ENCODE data around the gene KIRREL3.

KIRREL3 gene

GRCh38 chr11:127000291-127000968, at the start of gene KIRREL3:
Gene KIRREL3 (minus strand): TSS chr11:127000770.
- no peak for DNase-seq

GRCh38 chr11:127050186-127050585, 49.6 kb upstream of the KIRREL3 start:
- no peak for DNase-seq

DNA sequence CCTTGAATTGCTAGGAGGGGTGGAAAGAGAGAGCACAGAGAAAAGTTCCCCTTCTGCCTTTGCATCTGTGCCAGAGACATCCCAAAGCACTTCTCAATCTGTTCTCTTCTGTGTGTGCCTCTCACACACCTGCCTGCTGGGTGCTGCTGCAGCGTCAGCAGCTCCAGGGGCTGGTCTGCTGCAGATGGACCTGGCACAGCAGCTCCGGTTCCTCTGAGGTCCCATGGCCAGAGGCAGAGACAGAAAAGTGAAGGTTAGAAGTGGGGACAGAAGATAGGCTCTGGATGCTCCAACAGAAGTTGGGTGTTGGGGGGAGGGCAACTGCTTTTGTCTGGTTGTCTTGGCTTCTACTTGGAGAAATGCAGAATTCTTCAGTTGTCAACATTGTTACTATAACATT, 48.9 kb upstream of the KIRREL3 start:
- no peak for DNase-seq

DNA sequence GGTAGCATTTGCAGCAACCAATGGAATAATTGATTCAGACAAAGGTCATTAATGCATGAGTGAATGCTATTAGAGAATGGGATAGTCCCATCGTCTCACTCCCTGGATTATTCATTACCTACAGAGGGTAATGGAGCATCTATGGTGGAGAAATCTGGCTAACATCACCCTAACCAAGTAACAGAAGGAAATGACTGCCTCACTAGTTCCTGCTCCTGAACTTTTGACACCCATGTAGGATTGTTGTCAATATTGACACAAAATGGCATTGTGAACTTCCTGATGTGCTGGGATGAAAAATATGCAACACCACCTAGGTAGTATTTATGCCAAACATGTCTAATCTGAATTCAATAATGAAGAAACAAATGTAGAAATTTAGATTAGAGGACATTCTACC, 44.0 kb upstream of the KIRREL3 start:
- no peak for DNase-seq

DNA sequence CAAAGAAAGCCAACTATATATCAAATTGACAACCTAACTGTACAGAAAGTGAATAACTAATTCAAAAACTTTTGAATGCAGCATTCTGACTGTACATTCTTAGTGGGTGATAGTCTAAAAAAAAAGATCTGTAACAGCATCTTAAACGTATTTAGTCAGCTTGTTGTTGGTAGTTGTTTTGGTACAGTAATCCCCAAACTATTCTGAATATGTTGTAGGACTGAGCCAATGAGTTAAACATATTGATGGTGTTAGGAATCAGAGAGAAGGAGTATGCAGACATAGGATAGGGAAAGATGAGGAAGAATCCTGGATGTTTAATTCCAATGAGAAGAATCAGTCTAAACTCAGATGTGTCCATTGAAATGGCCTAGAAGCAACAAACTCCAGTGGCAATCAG, 41.9 kb upstream of the KIRREL3 start:
- DNase-seq = no peak

- no peak for DNase-seq
Measured at GRCh38 chr11:127039591-127039990, 39.0 kb upstream of the KIRREL3 start.

GRCh38 chr11:127037596-127037995, 37.0 kb upstream of the KIRREL3 start:
- DNase-seq = no peak

GRCh38 chr11:127037001-127037400, 36.4 kb upstream of the KIRREL3 start:
- DNase-seq = no peak

DNA sequence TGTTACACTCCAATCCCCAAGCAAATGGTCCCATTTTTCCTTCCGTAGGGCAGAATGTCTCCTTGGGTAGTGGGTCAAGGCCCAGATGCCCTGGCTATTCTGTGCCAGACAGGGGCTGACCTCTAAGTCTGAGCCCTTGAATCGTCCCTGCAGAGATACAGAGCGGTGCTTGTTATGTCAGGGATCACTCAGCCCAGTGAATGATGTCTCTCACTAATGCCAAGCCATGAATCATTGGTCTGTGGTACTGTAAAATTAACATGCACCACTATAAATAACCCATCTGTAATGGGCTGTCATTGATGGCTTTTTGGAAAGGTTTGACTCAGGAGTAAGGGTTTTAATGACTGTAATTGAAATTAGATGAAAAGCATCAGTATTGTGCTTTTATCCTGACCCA, 35.3 kb upstream of the KIRREL3 start:
- no peak for DNase-seq

DNA sequence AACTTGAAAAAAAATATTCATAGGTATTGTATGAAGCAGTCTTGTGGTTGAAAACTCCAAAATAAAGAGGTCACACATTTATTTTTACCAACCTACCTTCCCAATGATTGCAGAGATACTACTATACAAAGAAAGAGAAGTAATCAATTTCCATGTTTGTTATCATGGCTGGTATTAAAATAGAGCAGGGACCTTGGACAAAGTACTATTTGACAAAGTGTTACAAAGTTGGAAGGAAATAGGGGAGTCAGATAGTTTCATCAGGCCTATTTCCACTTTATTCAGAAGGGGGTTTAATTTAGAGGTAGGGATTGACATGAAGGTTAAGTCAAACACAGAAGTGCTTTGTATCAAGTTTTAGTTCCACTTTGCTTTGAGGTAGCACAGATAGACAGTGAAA, 34.4 kb upstream of the KIRREL3 start:
- no peak for DNase-seq

DNA sequence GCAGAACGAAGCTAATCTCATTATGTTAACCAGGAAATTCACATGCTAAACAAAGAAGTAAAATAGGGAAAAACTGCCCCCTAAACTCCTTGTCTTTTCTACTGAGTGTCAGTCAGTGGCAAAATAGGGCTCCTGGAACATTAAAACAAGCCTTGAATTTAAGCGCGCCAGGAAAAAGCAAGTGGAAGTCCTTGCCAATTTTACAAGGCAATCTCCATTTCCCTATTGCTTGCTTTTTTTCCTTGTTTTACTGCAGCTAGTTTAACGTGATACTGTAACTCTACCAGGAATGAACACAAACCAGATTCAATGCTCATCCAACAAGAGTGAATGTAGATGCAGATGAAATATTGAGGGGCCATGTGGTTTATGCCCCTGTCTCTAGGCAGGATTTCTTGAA, 28.1 kb upstream of the KIRREL3 start:
- no peak for DNase-seq

- no peak for DNase-seq
Measured at GRCh38 chr11:127027789-127028188, 27.2 kb upstream of the KIRREL3 start.

- DNase-seq = no peak
Measured at GRCh38 chr11:127027000-127027399, 26.4 kb upstream of the KIRREL3 start.

DNA sequence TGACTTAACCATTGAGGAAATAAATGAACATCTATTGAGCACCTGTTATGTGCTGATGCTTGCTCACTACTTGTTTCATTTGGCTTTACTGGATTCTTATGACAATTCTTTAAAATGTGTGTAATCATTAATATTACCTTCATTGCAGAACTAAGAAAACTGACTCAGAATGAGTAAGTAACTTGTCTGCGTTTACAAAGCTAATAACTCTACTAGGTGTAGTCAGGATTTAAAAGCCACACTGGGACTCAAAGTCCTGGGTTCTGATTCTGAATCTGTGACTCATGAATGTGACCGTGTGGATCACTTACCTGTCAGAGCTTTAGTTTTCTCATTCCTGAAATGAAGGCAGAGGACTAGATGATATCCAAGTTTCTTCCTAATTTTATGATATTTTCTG, 23.4 kb upstream of the KIRREL3 start:
- no peak for DNase-seq

- no peak for DNase-seq
Measured at GRCh38 chr11:127018683-127019279, 18.2 kb upstream of the KIRREL3 start.

- no peak for DNase-seq
Measured at GRCh38 chr11:127017482-127017881, 16.9 kb upstream of the KIRREL3 start.

DNA sequence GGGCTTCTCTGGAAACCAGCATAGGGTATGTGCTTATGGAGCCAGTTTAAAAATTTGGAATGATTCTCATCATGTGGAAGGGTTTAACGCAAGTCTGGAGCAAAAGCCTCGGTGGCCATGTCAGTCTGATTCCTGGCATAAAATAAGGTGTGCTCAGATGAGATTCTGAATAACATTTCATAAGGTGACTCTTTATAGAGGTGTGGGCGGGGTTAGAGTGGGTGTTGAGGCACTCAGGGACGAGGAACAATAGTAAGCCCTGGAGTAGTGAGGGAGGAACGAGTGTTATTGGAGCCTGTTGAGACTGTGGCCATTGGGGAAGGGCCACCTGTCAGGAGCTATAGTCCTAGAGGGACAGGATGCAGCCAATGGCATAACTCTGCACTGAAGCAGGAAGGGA, 13.0 kb upstream of the KIRREL3 start:
- no peak for DNase-seq

GRCh38 chr11:127006311-127006710, 5.7 kb upstream of the KIRREL3 start:
- DNase-seq = no peak

- peak; percentile 14 for DNase-seq
Measured at GRCh38 chr11:127003260-127003981, 2.9 kb upstream of the KIRREL3 start.

DNA sequence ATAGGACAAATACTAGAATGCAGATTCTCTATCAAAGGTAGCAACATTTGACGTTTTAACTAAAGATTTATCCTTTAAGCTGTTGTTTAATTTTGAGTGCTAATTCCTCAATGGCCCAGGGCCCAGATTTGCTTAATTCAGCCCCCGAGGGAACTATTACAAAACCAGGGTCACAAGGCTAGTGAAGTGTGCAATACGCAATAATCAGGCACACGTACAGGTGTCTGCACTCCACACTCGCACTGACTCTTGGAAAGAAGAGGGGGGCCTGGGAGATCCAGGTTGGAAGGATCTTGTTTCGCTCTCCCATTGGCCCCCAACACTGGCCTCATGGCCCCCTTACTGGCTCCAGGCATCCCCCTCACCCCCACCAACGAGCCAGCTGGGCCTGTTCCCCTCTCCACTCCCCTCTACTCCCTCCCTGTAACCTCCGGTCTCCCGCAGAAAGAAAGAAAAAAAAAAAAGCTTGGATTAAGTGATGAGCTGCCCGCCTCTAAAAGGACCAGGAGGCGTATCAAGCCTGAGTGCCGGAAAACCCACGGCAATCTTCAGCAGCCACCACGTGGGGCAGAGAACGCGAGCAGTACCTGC, 2.2 kb upstream of the KIRREL3 start:
- DNase-seq = no peak

GRCh38 chr11:127000981-127001380, 411 bp upstream of the KIRREL3 start:
- no peak for DNase-seq

DNA sequence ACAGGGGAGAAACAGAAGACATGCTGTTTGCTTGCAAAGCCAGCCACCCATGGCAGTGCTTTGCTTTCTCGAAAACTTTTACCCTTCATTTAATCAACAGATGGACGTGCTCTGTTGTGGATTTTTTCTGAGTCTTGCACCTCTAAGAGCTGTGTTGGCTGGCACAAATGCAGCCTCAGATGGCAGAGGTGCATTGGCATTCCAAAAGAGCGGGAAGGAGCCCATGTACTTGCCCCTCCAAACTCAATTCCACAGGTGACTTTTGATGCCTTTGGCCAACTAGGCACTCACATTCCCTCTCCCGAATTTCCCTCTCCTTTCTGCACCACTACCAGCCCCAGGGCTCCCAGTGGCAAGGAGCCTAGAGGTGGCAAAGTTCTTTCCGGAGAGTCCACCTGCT, 1.2 kb downstream of the KIRREL3 start:
- DNase-seq = no peak

DNA sequence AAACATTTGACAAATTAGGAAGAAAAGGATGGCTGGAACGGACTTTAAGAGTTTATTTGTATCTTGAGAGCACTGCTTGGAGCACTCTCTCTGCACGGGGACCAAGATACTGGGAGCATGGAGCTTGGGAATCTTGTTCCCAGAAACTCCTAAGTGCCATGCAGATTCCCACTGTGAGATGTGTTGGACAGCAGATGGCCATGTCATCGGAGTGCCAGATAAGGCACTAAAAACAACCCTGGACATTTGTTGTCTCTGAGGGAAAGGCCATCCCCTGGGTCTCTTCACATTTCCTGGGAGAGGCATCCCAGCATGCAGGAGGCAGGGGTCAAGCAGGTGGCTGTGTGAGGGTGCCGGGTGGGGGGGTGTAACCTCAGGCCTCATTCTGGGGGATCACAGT, 2.9 kb downstream of the KIRREL3 start:
- DNase-seq = no peak

GRCh38 chr11:126997196-126997595, 3.4 kb downstream of the KIRREL3 start:
- DNase-seq = no peak
